Lower lobe of right lung (tissue), 2 donors: ENCODE results near the gene TBRG4. TPM values are rescaled to one million over a fixed set of nuclear protein-coding genes. Genes with fewer than 3 reads are reported as not detected.

Experiments used
- ATAC-seq, 2 donors: fragments of 200-7000 bp; cut with Tn5 transposase; one replicate each; pipeline ENCODE4 v1.9.1; 2020 to 2022; ENCODE audit warnings: mild to moderate bottlenecking in 2 of 2, moderate library complexity in 2 of 2
- DNase-seq: peaks from one replicate; pipeline ENCODE4 v3.0.0-alpha.2; 2020
- H3K27ac ChIP-seq: fragments of 200-600 bp; one replicate; pipeline ENCODE4 v1.8.0; 2022
- H3K27me3 ChIP-seq: fragments of 200-600 bp; one replicate; pipeline ENCODE4 v1.8.0; 2022; ENCODE audit warnings: low read depth
- H3K36me3 ChIP-seq: fragments of 200-600 bp; one replicate; pipeline ENCODE4 v1.8.0; 2022; ENCODE audit warnings: mild to moderate bottlenecking
- H3K4me1 ChIP-seq: fragments of 200-600 bp; one replicate; pipeline ENCODE4 v1.8.0; 2022
- H3K4me3 ChIP-seq: fragments of 200-600 bp; one replicate; pipeline ENCODE4 v1.8.0; 2022; ENCODE audit warnings: mild to moderate bottlenecking
- H3K9me3 ChIP-seq: fragments of 200-600 bp; one replicate; pipeline ENCODE4 v1.8.0; 2022
- CTCF ChIP-seq: fragments of 200-600 bp; IDR thresholded peaks from one replicate; pipeline ENCODE4 v1.8.0; 2022; ENCODE audit warnings: antibody characterized with exemption, mild to moderate bottlenecking
- intact Hi-C: fragments of 100-400 bp; cut with DNase I; formaldehyde crosslinking; loops from one replicate; pipeline ENCODE4 v1.11.0; 2022
- total RNA-seq: library from RNA; stranded (reverse); fragmentation: NEBNext Ultra II Directional; extraction: Animal tissue kit (Norgen Biotek cat#: 25700); gene quantifications from one replicate; pipeline ENCODE4 v1.2.1, GENCODE V29; 2021
- donor health status: DM: no; HTN: yes; CAD: no; lungs with severe emphysema.

Gene TBRG4
- total RNA-seq, 1 donor from 2014 or later = 54.3 TPM

GRCh38 chr7:45061806-45062425 lies 49.6 kb downstream of the TBRG4 start:
- Histone ChIP-seq H3K4me1 (peaks cover 5% of the 10 kb centered on the region), H3K27ac (no peak overlapping the region), H3K27me3 (no peaks in the 10 kb centered on the region), H3K4me3 (no peak overlapping the region), H3K9me3 (no peaks in the 10 kb centered on the region), H3K36me3 (peaks cover 34% of the 10 kb centered on the region)
- intact Hi-C loops = no loop called here
- TF ChIP-seq CTCF = no peak
- DNase-seq (no peak), ATAC-seq (no peak)

DNA sequence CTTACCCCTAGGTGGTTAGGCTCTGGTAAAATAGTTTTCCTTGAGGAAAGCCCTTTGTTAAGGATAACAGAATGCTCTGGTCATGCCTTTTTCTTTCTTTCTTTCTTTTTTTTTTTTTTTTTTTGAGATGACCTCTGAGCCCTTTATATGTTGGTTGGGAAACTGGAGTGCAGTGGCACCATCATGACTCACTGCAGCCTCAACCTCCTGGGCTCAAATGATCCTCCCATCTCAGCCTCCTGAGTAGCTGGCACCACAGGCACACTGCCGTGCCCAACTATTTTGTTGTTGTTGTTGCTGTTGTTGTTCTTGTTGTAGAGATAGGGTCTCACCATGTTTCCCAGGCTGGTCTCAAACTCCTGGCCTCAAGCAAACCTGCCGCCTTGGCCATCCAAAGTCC lies 50.1 kb downstream of the TBRG4 start:
- Histone ChIP-seq H3K9me3 (no peaks in the 10 kb centered on the region), H3K36me3 (peaks cover 28% of the 10 kb centered on the region), H3K27ac (no peak overlapping the region), H3K27me3 (no peaks in the 10 kb centered on the region), H3K4me3 (no peak overlapping the region), H3K4me1 (peaks cover 5% of the 10 kb centered on the region)
- intact Hi-C loops = no loop called here
- ATAC-seq (no peak), DNase-seq (no peak)
- TF ChIP-seq CTCF = no peak

DNA sequence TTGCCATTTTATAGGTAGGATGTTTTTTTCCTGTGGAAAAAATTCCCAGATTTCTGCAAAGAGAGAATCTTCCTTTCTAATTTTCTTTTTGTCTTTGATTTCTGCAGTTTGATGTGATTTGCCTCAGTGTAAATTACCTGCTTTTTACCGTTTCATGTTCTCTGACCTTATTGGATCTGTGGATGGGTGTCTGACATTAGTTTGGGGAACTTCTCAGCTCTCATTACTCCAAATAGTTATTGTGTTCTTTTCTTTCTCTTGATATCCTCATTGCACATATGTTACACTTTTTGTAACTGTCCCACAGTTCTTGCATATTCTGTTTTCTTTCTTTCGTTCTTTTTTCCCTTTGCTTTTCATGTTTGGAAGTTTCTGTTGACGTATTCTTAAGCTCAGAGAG lies 51.2 kb downstream of the TBRG4 start:
- Histone ChIP-seq H3K36me3 (peaks cover 18% of the 10 kb centered on the region), H3K4me3 (no peak overlapping the region), H3K27me3 (no peaks in the 10 kb centered on the region), H3K4me1 (peaks cover 5% of the 10 kb centered on the region), H3K27ac (no peak overlapping the region), H3K9me3 (no peaks in the 10 kb centered on the region)
- intact Hi-C loops = no loop called here
- no peak for TF ChIP-seq CTCF
- ATAC-seq (no peak), DNase-seq (no peak)

- ATAC-seq (no peak), DNase-seq (no peak)
- Histone ChIP-seq H3K9me3 (no peaks in the 10 kb centered on the region), H3K4me3 (no peak overlapping the region), H3K4me1 (peaks cover 5% of the 10 kb centered on the region), H3K27me3 (no peaks in the 10 kb centered on the region), H3K27ac (no peak overlapping the region), H3K36me3 (peaks cover 10% of the 10 kb centered on the region)
- no peak for TF ChIP-seq CTCF
- intact Hi-C loops = no loop called here
These were observed 53.6 kb downstream of the TBRG4 start for GRCh38 chr7:45057878-45058277.

- peaks cover 22% of the 10 kb centered on the region for H3K36me3 ChIP-seq
- no peaks in the 10 kb centered on the region for H3K9me3 ChIP-seq
- H3K4me3 ChIP-seq = no peak overlapping the region
- H3K27me3 ChIP-seq = no peaks in the 10 kb centered on the region
- intact Hi-C loops = no loop called here
- DNase-seq (no peak), ATAC-seq (no peak)
- no peak overlapping the region for H3K27ac ChIP-seq
- peaks cover 5% of the 10 kb centered on the region for H3K4me1 ChIP-seq
- no peak for TF ChIP-seq CTCF
These were observed 55.8 kb downstream of the TBRG4 start for GRCh38 chr7:45055594-45056219.
